ENCODE results near the gene GPR84.

GPR84 gene

GRCh38 chr12:54375259-54375579 is 10.9 kb upstream of the GPR84 start:
- H3K4me1 ChIP-seq (ENCODE audit: control insufficient read depth, low read depth, low read length) = peaks cover 13% of the 10 kb centered on the region
- no peak overlapping the region for H3K56ac ChIP-seq (ENCODE audit: low read length)
- no peak overlapping the region for H3K27ac ChIP-seq (ENCODE audit: low read depth, low read length)
- no peak overlapping the region for H3K23ac ChIP-seq (ENCODE audit: low read length)
- H2BK5ac ChIP-seq (ENCODE audit: low read length) = no peak overlapping the region
- no peaks in the 10 kb centered on the region for H3K27me3 ChIP-seq (ENCODE audit: insufficient read depth, low read length, poor library complexity)
- H4K8ac ChIP-seq (ENCODE audit: low read depth, low read length) = no peak overlapping the region
- no peak overlapping the region for H3K4ac ChIP-seq (ENCODE audit: low read depth, low read length)
- no peak overlapping the region for H2AK5ac ChIP-seq (ENCODE audit: low read length)
- no CpG with 5 or more reads among the region's 2 CpGs for WGBS (ENCODE audit: extremely low coverage, insufficient coverage, low lambda C conversion rate)
- H2BK15ac ChIP-seq (replicated peaks; ENCODE audit: low read depth) = no peak overlapping the region
- H3K79me1 ChIP-seq (ENCODE audit: low read length) = no peaks in the 10 kb centered on the region
- H3K36me3 ChIP-seq (ENCODE audit: control insufficient read depth, insufficient read depth, low read length) = no peaks in the 10 kb centered on the region
- H3K9ac ChIP-seq (ENCODE audit: low read length) = no peak overlapping the region
- H2BK120ac ChIP-seq (ENCODE audit: low read depth, low read length) = no peak overlapping the region
- H3K18ac ChIP-seq (ENCODE audit: low read length) = no peak overlapping the region
- no peaks in the 10 kb centered on the region for H3K79me2 ChIP-seq (ENCODE audit: control insufficient read depth, insufficient read depth, low read length)
- no peak overlapping the region for H4K5ac ChIP-seq (ENCODE audit: low read length)
- no peak overlapping the region for H3K4me3 ChIP-seq (ENCODE audit: low read length)
- no peak overlapping the region for H3K4me2 ChIP-seq (ENCODE audit: low read length)
- no peak for DNase-seq

GRCh38 chr12:54374562-54375258 is 10.4 kb upstream of the GPR84 start:
- H3K27me3 ChIP-seq (ENCODE audit: insufficient read depth, low read length, poor library complexity) = no peaks in the 10 kb centered on the region
- no CpG with 5 or more reads among the region's 2 CpGs for WGBS (ENCODE audit: extremely low coverage, insufficient coverage, low lambda C conversion rate)

DNA sequence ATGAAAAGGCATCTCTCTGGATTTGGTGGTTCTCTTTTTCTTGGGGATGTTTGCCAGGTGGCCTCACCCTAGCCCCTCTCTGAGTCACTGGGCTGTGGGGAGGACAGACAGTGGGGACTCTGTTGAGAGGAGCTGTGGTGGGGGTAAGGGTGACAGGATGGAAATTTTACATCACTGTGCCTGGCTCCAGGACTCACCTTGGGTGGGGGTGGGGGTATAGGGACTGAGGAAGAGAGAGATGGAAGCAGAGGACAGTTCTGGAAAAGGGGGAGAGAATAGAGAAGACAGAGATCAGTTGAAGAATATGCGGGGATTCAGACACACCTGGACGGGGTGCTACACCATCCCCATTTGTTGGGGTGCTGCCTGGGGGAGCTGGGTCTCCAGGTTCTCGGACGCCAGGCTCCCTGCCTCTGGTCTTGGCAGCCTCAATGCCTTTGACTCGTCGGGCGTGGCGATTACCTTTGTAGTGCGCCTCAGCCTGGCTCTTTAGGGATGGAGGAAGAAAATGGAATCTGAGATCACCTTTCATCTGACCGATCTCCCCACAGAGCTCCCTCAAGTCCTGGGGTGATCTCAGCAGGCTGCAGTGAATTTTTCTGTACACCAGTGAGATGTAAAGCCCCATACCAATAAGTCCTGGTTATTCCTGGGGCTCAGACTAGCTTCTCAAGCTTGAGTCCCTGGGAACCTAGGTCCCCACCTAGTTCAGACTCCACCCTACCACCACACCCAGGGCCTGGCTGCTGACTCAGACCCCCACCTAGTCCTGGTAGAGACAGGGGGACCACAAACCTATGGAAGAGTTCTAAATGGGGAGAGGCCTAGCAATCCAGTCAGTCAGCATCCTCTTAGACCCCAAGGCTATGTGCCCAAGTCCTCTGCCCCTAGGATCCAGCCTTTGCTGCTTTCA is 9.6 kb upstream of the GPR84 start:
- Histone ChIP-seq H3K27me3 (ENCODE audit: insufficient read depth, low read length, poor library complexity) (no peaks in the 10 kb centered on the region), H4K5ac (ENCODE audit: low read length) (no peak overlapping the region), H3K79me2 (ENCODE audit: control insufficient read depth, insufficient read depth, low read length) (no peaks in the 10 kb centered on the region), H3K9ac (ENCODE audit: low read length) (no peak overlapping the region), H2BK120ac (ENCODE audit: low read depth, low read length) (no peak overlapping the region), H3K4me3 (ENCODE audit: low read length) (no peak overlapping the region), H3K4ac (ENCODE audit: low read depth, low read length) (no peak overlapping the region), H2AK5ac (ENCODE audit: low read length) (no peak overlapping the region), H2BK5ac (ENCODE audit: low read length) (no peak overlapping the region), H3K23ac (ENCODE audit: low read length) (no peak overlapping the region), H3K18ac (ENCODE audit: low read length) (no peak overlapping the region), H3K4me2 (ENCODE audit: low read length) (no peak overlapping the region), H3K27ac (ENCODE audit: low read depth, low read length) (no peak overlapping the region), H3K56ac (ENCODE audit: low read length) (no peak overlapping the region), H2BK15ac (replicated peaks; ENCODE audit: low read depth) (no peak overlapping the region), H3K36me3 (ENCODE audit: control insufficient read depth, insufficient read depth, low read length) (no peaks in the 10 kb centered on the region), H4K8ac (ENCODE audit: low read depth, low read length) (no peak overlapping the region), H3K79me1 (ENCODE audit: low read length) (no peaks in the 10 kb centered on the region), H3K4me1 (ENCODE audit: control insufficient read depth, low read depth, low read length) (peaks cover 15% of the 10 kb centered on the region)
- WGBS (ENCODE audit: extremely low coverage, insufficient coverage, low lambda C conversion rate) = no CpG with 5 or more reads among the region's 10 CpGs
- no peak for DNase-seq

More at GRCh38 chr12:54374562-54375258, 10.4 kb upstream of the GPR84 start:
- no peak overlapping the region for H2BK5ac ChIP-seq (ENCODE audit: low read length)
- no peak overlapping the region for H2AK5ac ChIP-seq (ENCODE audit: low read length)
- no peak overlapping the region for H4K5ac ChIP-seq (ENCODE audit: low read length)
- no peak overlapping the region for H2BK120ac ChIP-seq (ENCODE audit: low read depth, low read length)
- peaks cover 13% of the 10 kb centered on the region for H3K4me1 ChIP-seq (ENCODE audit: control insufficient read depth, low read depth, low read length)
- H3K36me3 ChIP-seq (ENCODE audit: control insufficient read depth, insufficient read depth, low read length) = no peaks in the 10 kb centered on the region
- H3K4me3 ChIP-seq (ENCODE audit: low read length) = no peak overlapping the region
- H4K8ac ChIP-seq (ENCODE audit: low read depth, low read length) = no peak overlapping the region
- no peak overlapping the region for H3K27ac ChIP-seq (ENCODE audit: low read depth, low read length)
- no peak overlapping the region for H3K18ac ChIP-seq (ENCODE audit: low read length)
- no peak overlapping the region for H3K9ac ChIP-seq (ENCODE audit: low read length)
- no peak overlapping the region for H3K56ac ChIP-seq (ENCODE audit: low read length)
- DNase-seq = no peak
- H3K79me1 ChIP-seq (ENCODE audit: low read length) = no peaks in the 10 kb centered on the region
- H3K4me2 ChIP-seq (ENCODE audit: low read length) = no peak overlapping the region
- H3K23ac ChIP-seq (ENCODE audit: low read length) = no peak overlapping the region
- no peak overlapping the region for H3K4ac ChIP-seq (ENCODE audit: low read depth, low read length)
- no peak overlapping the region for H2BK15ac ChIP-seq (replicated peaks; ENCODE audit: low read depth)
- no peaks in the 10 kb centered on the region for H3K79me2 ChIP-seq (ENCODE audit: control insufficient read depth, insufficient read depth, low read length)

DNA sequence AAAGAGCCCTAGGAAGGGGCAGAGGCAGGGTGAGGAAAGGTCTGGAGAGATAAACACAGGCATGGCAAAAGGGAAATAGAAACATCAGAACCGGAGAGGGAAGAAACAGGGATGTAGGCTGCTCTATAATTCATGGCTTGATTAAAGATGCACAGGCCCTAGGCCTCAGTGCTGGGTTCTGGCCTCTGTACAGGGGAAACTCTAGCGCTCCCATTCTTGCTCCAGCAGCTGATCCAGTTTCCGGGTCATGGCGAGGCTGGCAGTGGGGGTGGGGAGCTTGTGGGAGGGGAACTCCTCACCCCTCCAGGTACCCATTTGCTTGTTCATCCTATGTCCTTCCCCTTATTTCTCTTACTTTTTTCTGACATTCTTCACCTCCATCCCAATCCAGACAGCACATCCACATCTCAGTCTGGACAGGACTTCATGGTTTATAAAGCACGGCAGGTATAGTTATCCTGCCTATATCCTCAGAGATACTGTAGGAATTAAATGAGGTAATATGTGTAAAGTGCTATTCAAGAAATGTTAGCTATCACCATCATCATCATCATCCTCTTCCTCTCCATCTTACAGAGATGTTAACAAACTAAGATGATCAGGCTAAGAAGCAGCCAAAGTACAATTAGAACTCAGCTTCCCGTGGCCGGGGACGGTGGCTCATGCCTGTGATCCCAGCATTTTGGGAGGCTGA is 8.0 kb upstream of the GPR84 start:
- H3K23ac ChIP-seq (ENCODE audit: low read length) = no peak overlapping the region
- no peak overlapping the region for H2BK15ac ChIP-seq (replicated peaks; ENCODE audit: low read depth)
- H3K27me3 ChIP-seq (ENCODE audit: insufficient read depth, low read length, poor library complexity) = no peaks in the 10 kb centered on the region
- no peak overlapping the region for H3K27ac ChIP-seq (ENCODE audit: low read depth, low read length)
- no peak overlapping the region for H3K4me3 ChIP-seq (ENCODE audit: low read length)
- H2AK5ac ChIP-seq (ENCODE audit: low read length) = no peak overlapping the region
- no CpG with 5 or more reads among the region's 8 CpGs for WGBS (ENCODE audit: extremely low coverage, insufficient coverage, low lambda C conversion rate)
- no peak overlapping the region for H3K4me2 ChIP-seq (ENCODE audit: low read length)
- H3K36me3 ChIP-seq (ENCODE audit: control insufficient read depth, insufficient read depth, low read length) = no peaks in the 10 kb centered on the region
- no peak overlapping the region for H3K4ac ChIP-seq (ENCODE audit: low read depth, low read length)
- no peak overlapping the region for H2BK120ac ChIP-seq (ENCODE audit: low read depth, low read length)
- H3K56ac ChIP-seq (ENCODE audit: low read length) = no peak overlapping the region
- peaks cover 14% of the 10 kb centered on the region for H3K4me1 ChIP-seq (ENCODE audit: control insufficient read depth, low read depth, low read length)
- no peak overlapping the region for H4K8ac ChIP-seq (ENCODE audit: low read depth, low read length)
- no peak overlapping the region for H3K18ac ChIP-seq (ENCODE audit: low read length)
- no peaks in the 10 kb centered on the region for H3K79me1 ChIP-seq (ENCODE audit: low read length)
- H3K79me2 ChIP-seq (ENCODE audit: control insufficient read depth, insufficient read depth, low read length) = no peaks in the 10 kb centered on the region
- H4K5ac ChIP-seq (ENCODE audit: low read length) = no peak overlapping the region
- no peak overlapping the region for H2BK5ac ChIP-seq (ENCODE audit: low read length)
- no peak for DNase-seq
- H3K9ac ChIP-seq (ENCODE audit: low read length) = no peak overlapping the region

- DNase-seq = no peak
- Histone ChIP-seq H2BK5ac (ENCODE audit: low read length) (no peak overlapping the region), H4K5ac (ENCODE audit: low read length) (no peak overlapping the region), H3K18ac (ENCODE audit: low read length) (no peak overlapping the region), H3K4ac (ENCODE audit: low read depth, low read length) (no peak overlapping the region), H3K4me3 (ENCODE audit: low read length) (no peak overlapping the region), H3K27ac (ENCODE audit: low read depth, low read length) (no peak overlapping the region), H3K56ac (ENCODE audit: low read length) (no peak overlapping the region), H2AK5ac (ENCODE audit: low read length) (no peak overlapping the region), H3K4me1 (ENCODE audit: control insufficient read depth, low read depth, low read length) (peaks cover 10% of the 10 kb centered on the region), H3K27me3 (ENCODE audit: insufficient read depth, low read length, poor library complexity) (no peaks in the 10 kb centered on the region), H4K8ac (ENCODE audit: low read depth, low read length) (no peak overlapping the region), H2BK120ac (ENCODE audit: low read depth, low read length) (no peak overlapping the region), H3K23ac (ENCODE audit: low read length) (no peak overlapping the region), H3K4me2 (ENCODE audit: low read length) (no peak overlapping the region), H2BK15ac (replicated peaks; ENCODE audit: low read depth) (no peak overlapping the region), H3K79me2 (ENCODE audit: control insufficient read depth, insufficient read depth, low read length) (no peaks in the 10 kb centered on the region), H3K36me3 (ENCODE audit: control insufficient read depth, insufficient read depth, low read length) (no peaks in the 10 kb centered on the region), H3K9ac (ENCODE audit: low read length) (no peak overlapping the region), H3K79me1 (ENCODE audit: low read length) (no peaks in the 10 kb centered on the region)
- WGBS (ENCODE audit: extremely low coverage, insufficient coverage, low lambda C conversion rate) = no CpG with 5 or more reads among the region's 5 CpGs
These were observed 7.2 kb upstream of the GPR84 start for GRCh38 chr12:54371328-54372112.

Data from mesendoderm (in vitro differentiated cells).